HG02884 (cell line): ENCODE results near the gene TSPEAR.
"Not testable (repeated sequence)": the region's sequence is repeated elsewhere in the genome, so short reads cannot be mapped to it uniquely, and the experiment has no call there.

Experiments used
- ATAC-seq: cut with Tn5 transposase; IDR thresholded peaks from one replicate; pipeline ENCODE4 v1.9.1; 2021; ENCODE audit warnings: mild to moderate bottlenecking, moderate library complexity; ENCODE audit not compliant: unreplicated experiment

TSPEAR gene

GRCh38 chr21:44575307-44576024 is 135.9 kb downstream of the TSPEAR start:
- no peak for ATAC-seq

GRCh38 chr21:44574457-44575306 is 136.7 kb downstream of the TSPEAR start:
- ATAC-seq: no peak

GRCh38 chr21:44573630-44574456 is 137.5 kb downstream of the TSPEAR start, which contains the start of gene KRTAP10-4:
Gene KRTAP10-4, plus strand, starts transcription at chr21:44573729. Its CDS starts 30 bp downstream, at chr21:44573759.
- not testable (repeated sequence) for ATAC-seq

GRCh38 chr21:44572959-44573583 is 138.3 kb downstream of the TSPEAR start:
- ATAC-seq: no peak

- no peak for ATAC-seq
Measured at GRCh38 chr21:44571844-44572782, 139.3 kb downstream of the TSPEAR start.

- ATAC-seq: no peak
Measured at GRCh38 chr21:44571296-44571695, 140.1 kb downstream of the TSPEAR start.

- ATAC-seq: no peak
Measured at GRCh38 chr21:44569861-44570517, 141.4 kb downstream of the TSPEAR start.

GRCh38 chr21:44568667-44569556 is 142.5 kb downstream of the TSPEAR start:
- ATAC-seq: no peak

- ATAC-seq: no peak
Measured at GRCh38 chr21:44568261-44568660, 143.1 kb downstream of the TSPEAR start.

GRCh38 chr21:44567481-44568171 is 143.7 kb downstream of the TSPEAR start:
- no peak for ATAC-seq

DNA sequence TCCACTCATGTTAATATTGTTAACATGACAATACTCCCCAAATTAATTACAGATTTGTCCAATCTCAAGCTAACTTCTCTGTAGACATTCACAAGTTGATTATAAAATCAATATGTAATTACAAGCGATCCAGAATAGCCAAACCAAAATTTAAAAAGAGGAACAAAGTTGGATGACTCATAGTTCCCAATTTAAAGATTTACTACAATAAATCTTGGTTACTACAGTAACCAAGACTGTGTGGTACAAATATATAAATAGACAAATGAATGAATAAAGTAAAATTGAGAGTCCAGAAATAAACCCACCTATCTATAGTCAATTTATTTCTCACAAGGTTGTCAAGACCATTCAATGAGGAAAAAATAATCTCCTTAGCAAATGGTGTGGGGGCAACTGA is 145.0 kb downstream of the TSPEAR start:
- ATAC-seq: no peak

- ATAC-seq: no peak
Measured at GRCh38 chr21:44564886-44565598, 146.3 kb downstream of the TSPEAR start.

DNA sequence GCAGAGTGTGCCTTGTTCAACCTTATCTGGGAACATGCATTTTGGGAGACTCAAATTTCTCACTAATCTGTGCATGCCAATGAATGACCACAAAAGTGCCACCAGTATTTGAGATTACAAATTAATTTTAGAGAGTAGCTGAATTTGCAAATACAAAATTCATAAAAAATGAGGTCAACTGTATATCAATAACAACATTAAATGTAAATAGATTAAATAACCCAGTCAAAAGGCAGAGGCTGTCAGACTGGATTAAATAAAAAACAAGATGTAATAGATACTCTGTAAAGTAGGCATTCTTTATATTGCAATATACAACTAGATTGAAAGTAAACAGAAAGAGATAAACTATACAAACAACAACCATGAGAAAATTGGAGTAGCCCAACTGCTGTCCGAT is 147.3 kb downstream of the TSPEAR start:
- no peak for ATAC-seq

DNA sequence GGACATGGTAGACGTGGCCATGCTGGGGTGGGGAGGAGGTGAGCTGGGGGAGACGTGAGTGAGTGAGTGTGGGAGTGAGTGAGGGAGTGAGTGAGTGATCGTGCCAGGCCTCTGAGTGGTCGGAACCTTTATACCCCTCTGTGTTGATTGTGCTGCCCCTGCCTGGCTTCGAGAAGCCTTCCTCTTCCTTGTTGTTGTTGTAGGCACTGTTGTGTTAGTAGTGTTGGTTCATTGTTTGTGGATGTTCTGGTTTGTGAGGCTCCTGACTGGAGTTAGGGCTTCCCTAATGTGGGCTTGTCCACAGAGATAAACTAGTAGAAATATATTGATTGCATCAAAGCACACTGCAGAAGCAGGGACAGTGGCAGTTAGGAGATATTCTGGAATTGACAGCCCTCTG is 152.7 kb downstream of the TSPEAR start, which contains the start of gene KRTAP10-3:
TSS of gene KRTAP10-3 (minus strand) at position 101 of the 400 bp plus-strand sequence. CDS start at position 21, 80 bp downstream.
- no peak for ATAC-seq

GRCh38 chr21:44558329-44558675 is 153.1 kb downstream of the TSPEAR start:
- not testable (repeated sequence) for ATAC-seq

GRCh38 chr21:44557491-44558328 is 153.7 kb downstream of the TSPEAR start:
- ATAC-seq: no peak
